HFFc6 (cell line): Measurements from ENCODE around the gene EGLN1. TPM values are rescaled to one million over a fixed set of nuclear protein-coding genes. Genes with fewer than 3 reads are reported as not detected.
"Not testable (repeated sequence)": the region's sequence is repeated elsewhere in the genome, so short reads cannot be mapped to it uniquely, and the experiment has no call there.

Experiments
- DNase-seq: peaks from one replicate; pipeline ENCODE4 v3.0.0-alpha.2; 2018
- H3K27ac Mint-ChIP-seq: 2 replicates; pipeline ENCODE4 v1.8.0; 2020; ENCODE audit warnings: mild to moderate bottlenecking, mixed read lengths
- H3K27me3 Mint-ChIP-seq: 2 replicates; pipeline ENCODE4 v1.8.0; 2021; ENCODE audit warnings: mild to moderate bottlenecking, moderate library complexity, mixed read lengths; ENCODE audit not compliant: insufficient read depth
- H3K36me3 Mint-ChIP-seq: 2 replicates; pipeline ENCODE4 v1.8.0; 2021; ENCODE audit warnings: low read depth, mixed read lengths
- H3K4me1 Mint-ChIP-seq: 2 replicates; pipeline ENCODE4 v1.8.0; 2020; ENCODE audit warnings: low read depth, mixed read lengths
- H3K4me3 Mint-ChIP-seq: 2 replicates; pipeline ENCODE4 v1.8.0; 2020; ENCODE audit warnings: mild to moderate bottlenecking, moderate library complexity, mixed read lengths
- H3K9me3 Mint-ChIP-seq: 2 replicates; pipeline ENCODE4 v1.8.0; 2020; ENCODE audit warnings: mild to moderate bottlenecking, mixed read lengths
- CTCF ChIP-seq: fragments of 200-600 bp; sonication (generic); IDR thresholded peaks from 2 replicates; pipeline ENCODE4 v1.5.0; 2021; ENCODE audit warnings: antibody characterized with exemption, mild to moderate bottlenecking
- long read RNA-seq: library from polyadenylated mRNA; unstranded; transcript quantifications from one replicate; pipeline ENCODE4 v2.0.0, GENCODE V29; 2019
- total RNA-seq, 6 experiments: library from RNA; stranded (reverse); fragmentation: NEBNext Ultra II Directional; extraction: Animal tissue kit (Norgen Biotek cat#: 25700); gene quantifications; 2 replicates in 1 of 6; 3 replicates in 5 of 6; pipeline ENCODE4 v1.2.3, GENCODE V29; 2021

Gene EGLN1
- 10 to 100 TPM; 22.5 to 31.8 (median 26.0) TPM for total RNA-seq
- long read RNA-seq, full-length matches to known transcripts, result 4 of 14 reads
- long read RNA-seq, partial matches to known transcripts, result 2 of 14 reads
- long read RNA-seq, other reads (novel, unspliced or antisense), result 8 of 14 reads

DNA sequence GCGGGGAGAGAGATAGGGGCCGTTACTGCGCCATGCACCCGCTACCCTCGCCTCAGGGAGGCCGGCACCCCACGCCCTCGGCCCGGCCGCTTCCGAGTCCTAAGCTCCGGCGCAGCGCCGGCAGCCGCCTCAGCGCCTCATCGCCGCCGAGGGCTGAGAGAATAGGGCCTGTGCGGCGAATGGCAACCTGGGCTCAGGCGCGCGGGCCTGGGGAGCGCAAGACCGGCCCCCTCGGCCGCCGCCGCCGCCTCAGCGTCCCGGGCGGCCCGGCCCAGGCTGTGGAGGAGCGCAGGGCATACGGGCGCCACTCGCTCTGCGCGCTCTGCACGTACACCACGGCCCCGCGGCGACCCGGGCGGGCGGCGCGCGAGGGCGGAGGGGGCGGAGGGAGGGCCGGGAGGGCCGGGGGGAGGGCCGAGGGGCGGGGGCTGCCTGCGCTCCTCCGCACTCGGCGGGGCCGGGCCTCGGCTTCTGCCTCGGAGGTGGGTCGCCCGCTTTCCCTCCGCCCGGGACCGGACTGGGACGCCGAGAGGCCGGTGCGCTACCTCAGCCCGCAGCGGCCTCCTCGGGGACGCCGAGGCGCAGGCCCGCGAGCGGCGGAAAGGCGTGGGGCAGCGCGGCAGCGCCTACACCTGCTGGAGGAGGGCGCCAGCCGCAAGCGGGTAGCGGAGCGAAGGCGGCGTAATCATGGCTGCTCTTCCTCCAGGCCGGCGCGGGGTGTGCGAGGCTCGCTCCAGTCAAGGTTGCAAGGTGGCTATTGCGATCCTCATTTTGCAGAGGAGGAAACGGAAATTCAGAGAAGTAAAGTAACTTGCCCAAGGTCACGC lies at the start of gene EGLN1:
TSS of gene EGLN1 (minus strand) at position 317 of the 827 bp plus-strand sequence. CDS start 399 bp downstream, outside the sequence.
- TF ChIP-seq CTCF, result peak; percentile 63
- Mint-ChIP-seq H3K27me3 (0 out of 2 replicates have a peak, but pooled peaks cover 2% of the 10 kb centered on the region), H3K36me3 (no peaks in the 10 kb centered on the region; the same call in 1 of the 2 replicates), H3K4me3 (peak within 1 kb of the TSS; percentile 93), H3K4me1 (peaks cover 41% of the 10 kb centered on the region), H3K9me3 (no peaks in the 10 kb centered on the region), H3K27ac (peak within 1 kb of the TSS; percentile 90)
- peak; percentile 82 for DNase-seq

DNA sequence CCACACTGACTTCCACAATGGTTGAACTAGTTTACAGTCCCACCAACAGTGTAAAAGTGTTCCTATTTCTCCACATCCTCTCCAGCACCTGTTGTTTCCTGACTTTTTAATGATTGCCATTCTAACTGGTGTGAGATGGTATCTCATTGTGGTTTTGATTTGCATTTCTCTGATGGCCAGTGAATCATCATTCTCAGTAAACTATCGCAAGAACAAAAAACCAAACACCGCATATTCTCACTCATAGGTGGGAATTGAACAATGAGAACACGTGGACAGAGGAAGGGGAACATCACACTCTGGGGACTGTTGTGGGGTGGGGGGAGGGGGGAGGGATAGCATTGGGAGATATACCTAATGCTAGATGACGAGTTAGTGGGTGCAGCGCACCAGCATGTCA lies 49.4 kb upstream of the EGLN1 start:
- H3K9me3 Mint-ChIP-seq, H3K27ac Mint-ChIP-seq, DNase-seq, H3K4me1 Mint-ChIP-seq, H3K4me3 Mint-ChIP-seq, H3K27me3 Mint-ChIP-seq, H3K36me3 Mint-ChIP-seq: not testable (repeated sequence)

GRCh38 chr1:231471027-231471426 lies 48.9 kb upstream of the EGLN1 start:
- not testable (repeated sequence) for H3K4me1 Mint-ChIP-seq, H3K9me3 Mint-ChIP-seq, DNase-seq, H3K27ac Mint-ChIP-seq, H3K4me3 Mint-ChIP-seq, H3K36me3 Mint-ChIP-seq, H3K27me3 Mint-ChIP-seq

DNA sequence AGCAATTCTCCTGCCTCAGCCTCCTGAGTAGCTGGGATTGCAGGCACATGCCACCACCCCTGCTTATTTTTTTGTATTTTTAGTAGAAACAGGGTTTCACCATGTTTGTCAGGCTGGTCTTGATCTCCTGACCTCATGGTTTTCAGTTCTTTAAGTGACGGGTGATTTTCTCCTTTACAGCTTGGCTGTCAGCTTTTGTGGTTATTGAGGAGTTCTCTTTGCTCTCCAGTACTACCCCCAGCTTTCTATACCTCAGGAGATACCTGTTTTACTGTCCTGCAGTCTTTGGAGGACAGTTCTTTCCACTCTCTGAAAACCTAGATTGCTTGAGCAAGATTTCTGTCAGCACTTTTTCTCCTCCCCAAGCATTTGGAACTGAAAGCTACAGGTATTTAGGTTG lies 45.9 kb upstream of the EGLN1 start:
- Mint-ChIP-seq H3K4me1 (no peaks in the 10 kb centered on the region), H3K4me3 (no peak overlapping the region), H3K27me3 (peaks cover 4% of the 10 kb centered on the region; the same call in 1 of the 2 replicates), H3K27ac (no peak overlapping the region), H3K36me3 (no peaks in the 10 kb centered on the region), H3K9me3 (no peaks in the 10 kb centered on the region)
- no peak for TF ChIP-seq CTCF
- no peak for DNase-seq

DNA sequence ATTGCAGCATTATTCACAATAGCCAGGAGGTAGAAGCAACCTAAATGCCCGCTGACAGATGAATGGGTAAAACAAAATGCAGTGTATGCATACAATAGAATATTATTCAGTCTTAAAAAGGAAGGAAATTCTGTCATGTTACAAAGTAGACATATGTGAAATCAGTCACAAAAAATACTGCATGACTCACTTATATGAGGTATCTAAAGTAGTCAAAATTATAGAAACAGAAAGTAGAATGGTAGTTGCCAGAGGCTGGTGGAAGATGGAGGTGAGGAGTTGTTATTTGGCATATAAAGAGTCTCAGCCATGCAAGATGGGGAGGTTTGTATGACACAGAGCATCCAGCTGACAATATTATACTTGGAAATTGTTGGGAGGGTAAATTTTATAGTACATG lies 43.0 kb upstream of the EGLN1 start:
- TF ChIP-seq CTCF, result no peak
- H3K4me1 Mint-ChIP-seq, result no peaks in the 10 kb centered on the region

GRCh38 chr1:231463541-231463940 lies 41.5 kb upstream of the EGLN1 start:
- H3K4me1 Mint-ChIP-seq, result no peaks in the 10 kb centered on the region
- no peak overlapping the region for H3K27ac Mint-ChIP-seq
- H3K9me3 Mint-ChIP-seq, result no peaks in the 10 kb centered on the region
- H3K27me3 Mint-ChIP-seq, result peaks cover 5% of the 10 kb centered on the region
- no peak for TF ChIP-seq CTCF
- no peak overlapping the region for H3K4me3 Mint-ChIP-seq
- no peak for DNase-seq
- H3K36me3 Mint-ChIP-seq, result no peaks in the 10 kb centered on the region

More for the DNA sequence above, 43.0 kb upstream of the EGLN1 start:
- Mint-ChIP-seq H3K27ac (no peak overlapping the region), H3K27me3 (peaks cover 5% of the 10 kb centered on the region), H3K9me3 (no peaks in the 10 kb centered on the region), H3K36me3 (no peaks in the 10 kb centered on the region), H3K4me3 (no peak overlapping the region)
- DNase-seq, result no peak
